Nephron (organoid): ENCODE data around the gene SERGEF.

ENCODE experiments used
- H3K27ac Mint-ChIP-seq, 3 experiments: 2 replicates each; pipeline ENCODE4 v1.8.0; 2020; ENCODE audit warnings: mixed read lengths in 3 of 3, mild to moderate bottlenecking in 2 of 3, moderate library complexity in 1 of 3
- H3K27me3 Mint-ChIP-seq: 2 replicates; pipeline ENCODE4 v1.8.0; 2021; ENCODE audit warnings: low read depth, mild to moderate bottlenecking, moderate library complexity, mixed read lengths
- H3K36me3 Mint-ChIP-seq: 2 replicates; pipeline ENCODE4 v1.8.0; 2020; ENCODE audit warnings: low read depth, mixed read lengths
- H3K4me1 Mint-ChIP-seq: 2 replicates; pipeline ENCODE4 v1.8.0; 2020; ENCODE audit warnings: mixed read lengths
- H3K4me3 Mint-ChIP-seq, 3 experiments: 2 replicates each; pipeline ENCODE4 v1.8.0; 2020; ENCODE audit warnings: mild to moderate bottlenecking in 3 of 3, mixed read lengths in 3 of 3, moderate library complexity in 2 of 3
- H3K9me3 Mint-ChIP-seq: 2 replicates; pipeline ENCODE4 v1.8.0; 2020; ENCODE audit warnings: mixed read lengths
- CTCF ChIP-seq, 3 experiments: fragments of 200-600 bp; sonication (generic); IDR thresholded peaks; one replicate each; pipeline ENCODE4 v1.5.0; 2021; ENCODE audit warnings: antibody characterized with exemption in 3 of 3; ENCODE audit not compliant: unreplicated experiment in 3 of 3

The SERGEF gene

GRCh38 chr11:17958446-17958845 is 54.4 kb downstream of the SERGEF start:
- no peak overlapping the region for H3K27ac Mint-ChIP-seq
- H3K36me3 Mint-ChIP-seq = peaks cover 14% of the 10 kb centered on the region
- no peaks in the 10 kb centered on the region for H3K4me1 Mint-ChIP-seq
- H3K4me3 Mint-ChIP-seq = no peak overlapping the region
- no peak for TF ChIP-seq CTCF (IDR thresholded peaks at IDR 0.05; ENCODE audit: unreplicated experiment in 3 of 3)
- H3K27me3 Mint-ChIP-seq = no peaks in the 10 kb centered on the region
- no peaks in the 10 kb centered on the region for H3K9me3 Mint-ChIP-seq

GRCh38 chr11:17954395-17955252 is 58.2 kb downstream of the SERGEF start:
- H3K4me1 Mint-ChIP-seq = no peaks in the 10 kb centered on the region
- H3K27ac Mint-ChIP-seq = no peak overlapping the region
- H3K36me3 Mint-ChIP-seq = peaks cover 17% of the 10 kb centered on the region
- H3K4me3 Mint-ChIP-seq = no peak overlapping the region
- H3K9me3 Mint-ChIP-seq = no peaks in the 10 kb centered on the region
- TF ChIP-seq CTCF (IDR thresholded peaks at IDR 0.05; ENCODE audit: unreplicated experiment in 3 of 3) = no peak
- H3K27me3 Mint-ChIP-seq = no peaks in the 10 kb centered on the region

GRCh38 chr11:17952487-17952886 is 60.4 kb downstream of the SERGEF start:
- no peaks in the 10 kb centered on the region for H3K27me3 Mint-ChIP-seq
- H3K36me3 Mint-ChIP-seq = peaks cover 12% of the 10 kb centered on the region
- H3K9me3 Mint-ChIP-seq = no peaks in the 10 kb centered on the region
- no peaks in the 10 kb centered on the region for H3K4me1 Mint-ChIP-seq
- no peak for TF ChIP-seq CTCF (IDR thresholded peaks at IDR 0.05; ENCODE audit: unreplicated experiment in 3 of 3)
- no peak overlapping the region for H3K4me3 Mint-ChIP-seq
- no peak overlapping the region for H3K27ac Mint-ChIP-seq

GRCh38 chr11:17951685-17952388 is 61.0 kb downstream of the SERGEF start:
- TF ChIP-seq CTCF (IDR thresholded peaks at IDR 0.05; ENCODE audit: unreplicated experiment in 3 of 3) = no peak
- Mint-ChIP-seq H3K27me3 (no peaks in the 10 kb centered on the region), H3K27ac (no peak overlapping the region), H3K4me1 (no peaks in the 10 kb centered on the region), H3K36me3 (peaks cover 12% of the 10 kb centered on the region), H3K4me3 (no peak overlapping the region), H3K9me3 (no peaks in the 10 kb centered on the region)

- Mint-ChIP-seq H3K4me1 (no peaks in the 10 kb centered on the region), H3K4me3 (no peak overlapping the region)
Observed at GRCh38 chr11:17950644-17951043, 62.2 kb downstream of the SERGEF start.

More at GRCh38 chr11:17950644-17951043, 62.2 kb downstream of the SERGEF start:
- Mint-ChIP-seq H3K27ac (no peak overlapping the region), H3K36me3 (peaks cover 12% of the 10 kb centered on the region), H3K9me3 (no peaks in the 10 kb centered on the region), H3K27me3 (no peaks in the 10 kb centered on the region)
- no peak for TF ChIP-seq CTCF (IDR thresholded peaks at IDR 0.05; ENCODE audit: unreplicated experiment in 3 of 3)
